ENCODE results near the gene PPID.
A peak's percentile ranks its signal among the peaks of the same experiment; 100 is the strongest.

The PPID gene

GRCh38 chr4:158722917-158723793 lies at the start of gene PPID:
PPID (minus strand) TSS chr4:158723396; CDS start chr4:158723288, 108 bp downstream.
- Histone ChIP-seq H3K9ac (ENCODE audit: low read length) (peak within 1 kb of the TSS; percentile 90), H2AFZ (ENCODE audit: low read length) (peak within 1 kb of the TSS; percentile 90), H3K27me3 (ENCODE audit: insufficient read depth, low read length) (no peaks in the 10 kb centered on the region), H3K36me3 (ENCODE audit: insufficient read depth, low read length) (peaks cover 26% of the 10 kb centered on the region), H3K9me3 (ENCODE audit: low read length) (no peaks in the 10 kb centered on the region), H4K20me1 (ENCODE audit: insufficient read depth, low read length) (no peaks in the 10 kb centered on the region), H3F3A (ENCODE audit: insufficient read depth, low read length) (no peaks in the 10 kb centered on the region), H3K79me2 (ENCODE audit: insufficient read depth, low read length) (peaks cover 15% of the 10 kb centered on the region), H3K4me1 (ENCODE audit: insufficient read depth, low read length, severe bottlenecking) (peaks cover 16% of the 10 kb centered on the region), H3K4me3 (ENCODE audit: low read depth, low read length, poor library complexity, severe bottlenecking) (peak within 1 kb of the TSS; percentile 95), H3K9me2 (ENCODE audit: low read depth, low read length) (no peaks in the 10 kb centered on the region), H3K27ac (ENCODE audit: low read depth, low read length, poor library complexity, severe bottlenecking) (peak within 1 kb of the TSS; percentile 62), H3K4me2 (ENCODE audit: low read length) (peak within 1 kb of the TSS; percentile 84)
- TF ChIP-seq CTCF (IDR thresholded peaks at IDR 0.05; ENCODE audit: low read length) (no peak), EZH2 (IDR thresholded peaks at IDR 0.05; ENCODE audit: borderline replicate concordance, low read length) (no peak)

- Histone ChIP-seq H3K4me3 (ENCODE audit: low read depth, low read length, poor library complexity, severe bottlenecking) (no peak overlapping the region), H3K4me2 (ENCODE audit: low read length) (no peak overlapping the region), H3K9me2 (ENCODE audit: low read depth, low read length) (no peaks in the 10 kb centered on the region), H3K79me2 (ENCODE audit: insufficient read depth, low read length) (no peaks in the 10 kb centered on the region), H2AFZ (ENCODE audit: low read length) (no peak overlapping the region), H3K27ac (ENCODE audit: low read depth, low read length, poor library complexity, severe bottlenecking) (no peak overlapping the region), H3K9me3 (ENCODE audit: low read length) (no peaks in the 10 kb centered on the region), H3K9ac (ENCODE audit: low read length) (no peak overlapping the region), H3K36me3 (ENCODE audit: insufficient read depth, low read length) (no peaks in the 10 kb centered on the region), H3K27me3 (ENCODE audit: insufficient read depth, low read length) (0 out of 2 replicates have a peak, but pooled peaks cover 4% of the 10 kb centered on the region), H4K20me1 (ENCODE audit: insufficient read depth, low read length) (no peaks in the 10 kb centered on the region; the same call in 1 of the 2 replicates), H3F3A (ENCODE audit: insufficient read depth, low read length) (no peaks in the 10 kb centered on the region), H3K4me1 (ENCODE audit: insufficient read depth, low read length, severe bottlenecking) (peaks cover 13% of the 10 kb centered on the region)
- TF ChIP-seq CTCF (IDR thresholded peaks at IDR 0.05; ENCODE audit: low read length) (no peak), EZH2 (IDR thresholded peaks at IDR 0.05; ENCODE audit: borderline replicate concordance, low read length) (no peak)
These were observed 48.6 kb upstream of the PPID start for GRCh38 chr4:158771776-158772175.

DNA sequence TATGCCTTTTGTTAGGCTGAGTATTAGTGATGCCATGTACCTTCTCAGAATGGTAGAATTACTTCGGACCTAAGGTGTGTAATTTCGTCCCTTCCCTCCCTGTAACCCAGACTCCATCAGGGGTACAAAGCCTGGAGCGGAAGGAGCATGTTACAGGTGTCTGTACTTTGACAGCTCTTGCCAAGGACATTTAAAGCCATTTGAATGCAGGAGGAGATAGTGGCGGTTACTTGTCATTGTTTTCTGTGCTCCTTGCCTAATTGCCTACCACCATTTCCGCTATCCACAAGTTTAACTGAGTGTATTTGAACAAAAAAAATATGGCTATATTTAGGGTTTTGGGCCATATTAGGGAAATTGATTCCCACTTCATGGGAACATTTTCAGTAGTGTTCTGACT lies 47.5 kb upstream of the PPID start:
- Histone ChIP-seq H3K79me2 (ENCODE audit: insufficient read depth, low read length) (no peaks in the 10 kb centered on the region), H3K9me3 (ENCODE audit: low read length) (no peaks in the 10 kb centered on the region), H4K20me1 (ENCODE audit: insufficient read depth, low read length) (no peaks in the 10 kb centered on the region; the same call in 1 of the 2 replicates), H3K4me2 (ENCODE audit: low read length) (no peak overlapping the region), H3K4me3 (ENCODE audit: low read depth, low read length, poor library complexity, severe bottlenecking) (no peak overlapping the region), H3K4me1 (ENCODE audit: insufficient read depth, low read length, severe bottlenecking) (peaks cover 13% of the 10 kb centered on the region), H2AFZ (ENCODE audit: low read length) (no peak overlapping the region), H3K9ac (ENCODE audit: low read length) (no peak overlapping the region), H3K27ac (ENCODE audit: low read depth, low read length, poor library complexity, severe bottlenecking) (no peak overlapping the region), H3F3A (ENCODE audit: insufficient read depth, low read length) (no peaks in the 10 kb centered on the region), H3K27me3 (ENCODE audit: insufficient read depth, low read length) (0 out of 2 replicates have a peak, but pooled peaks cover 4% of the 10 kb centered on the region), H3K36me3 (ENCODE audit: insufficient read depth, low read length) (no peaks in the 10 kb centered on the region), H3K9me2 (ENCODE audit: low read depth, low read length) (no peaks in the 10 kb centered on the region)
- TF ChIP-seq EZH2 (IDR thresholded peaks at IDR 0.05; ENCODE audit: borderline replicate concordance, low read length) (no peak), CTCF (IDR thresholded peaks at IDR 0.05; ENCODE audit: low read length) (no peak)

Measured in OCI-LY1 (cell line).